HG02759 (cell line): ENCODE data around the gene SLC22A8.
"Not testable (repeated sequence)": the region's sequence is repeated elsewhere in the genome, so short reads cannot be mapped to it uniquely, and the experiment has no call there.

Experiments used
- ATAC-seq: cut with Tn5 transposase; IDR thresholded peaks from one replicate; pipeline ENCODE4 v1.9.1; 2021; ENCODE audit warnings: mild to moderate bottlenecking, moderate library complexity; ENCODE audit not compliant: unreplicated experiment

The SLC22A8 gene

GRCh38 chr11:62988276-62988675, 27.4 kb downstream of the SLC22A8 start:
- no peak for ATAC-seq

GRCh38 chr11:62985041-62985750, 30.4 kb downstream of the SLC22A8 start:
- ATAC-seq = no peak

GRCh38 chr11:62984451-62984991, 31.1 kb downstream of the SLC22A8 start, which contains the start of gene SLC22A6:
TSS of gene SLC22A6 (minus strand) at chr11:62984967. CDS start at chr11:62984690, 277 bp downstream.
- ATAC-seq = no peak

- ATAC-seq = no peak
These were observed 32.0 kb downstream of the SLC22A8 start for GRCh38 chr11:62983536-62984199.

GRCh38 chr11:62981743-62982142, 33.9 kb downstream of the SLC22A8 start:
- no peak for ATAC-seq

- no peak for ATAC-seq
These were observed 35.4 kb downstream of the SLC22A8 start for GRCh38 chr11:62980133-62980760.

- ATAC-seq = no peak
These were observed 39.5 kb downstream of the SLC22A8 start for GRCh38 chr11:62976109-62976508.

- no peak for ATAC-seq
These were observed 40.7 kb downstream of the SLC22A8 start for GRCh38 chr11:62974848-62975522.

GRCh38 chr11:62965574-62965973, 50.1 kb downstream of the SLC22A8 start:
- ATAC-seq = no peak

- no peak for ATAC-seq
These were observed 53.2 kb downstream of the SLC22A8 start for GRCh38 chr11:62962391-62962790.

- no peak for ATAC-seq
These were observed 54.5 kb downstream of the SLC22A8 start for GRCh38 chr11:62961017-62961570.

- ATAC-seq = no peak
These were observed 56.1 kb downstream of the SLC22A8 start for GRCh38 chr11:62959422-62959980.

- ATAC-seq = no peak
These were observed 56.9 kb downstream of the SLC22A8 start for GRCh38 chr11:62958547-62959421.

- ATAC-seq = no peak
These were observed 58.5 kb downstream of the SLC22A8 start for GRCh38 chr11:62957147-62957546.

- no peak for ATAC-seq
These were observed 61.2 kb downstream of the SLC22A8 start for GRCh38 chr11:62954478-62954877.

GRCh38 chr11:62953811-62954210, 61.8 kb downstream of the SLC22A8 start:
- ATAC-seq = no peak

GRCh38 chr11:62948765-62949320, 66.8 kb downstream of the SLC22A8 start:
- no peak for ATAC-seq

- not testable (repeated sequence) for ATAC-seq
These were observed 70.1 kb downstream of the SLC22A8 start for GRCh38 chr11:62945538-62945937.
